A673 (cell line): Measurements from ENCODE around the gene TNFAIP8. TPM values are rescaled to one million over a fixed set of nuclear protein-coding genes. Genes with fewer than 3 reads are reported as not detected.

Experiments used
- BruUV-seq: library from RNA; stranded (reverse); fragments of 400-500 nt; replicated peaks from 2 replicates; lab custom pipeline; 2021; lab: Mats Ljungman, UMichigan
- CTCF ChIA-PET: fragments of 300-600 bp; sonication (Branson Sonifier 250); formaldehyde crosslinking; loops from one replicate; lab custom pipeline; 2022; ENCODE audit warnings: antibody characterized with exemption; lab: Charles Lee
- POLR2A ChIA-PET: fragments of 300-600 bp; sonication (Branson Sonifier 250); formaldehyde crosslinking; loops from one replicate; lab custom pipeline; 2022; ENCODE audit warnings: antibody characterized with exemption; ENCODE audit not compliant: low non-redundant PET; lab: Charles Lee
- DNase-seq: peaks from one replicate; pipeline ENCODE4 v3.0.0-alpha.2; 2015; ENCODE audit warnings: low spot score
- H3K27ac ChIP-seq: fragments of 200-600 bp; sonication (generic); 2 replicates; pipeline ENCODE4 v1.5.1; 2016; ENCODE audit warnings: mixed run types, low read depth, mild to moderate bottlenecking, mixed read lengths, antibody characterized with exemption, low read length; ENCODE audit not compliant: poor library complexity, severe bottlenecking
- H3K27me3 ChIP-seq: fragments of 200-600 bp; sonication (generic); replicated peaks from 2 replicates; pipeline ENCODE4 v1.6.1; 2017; ENCODE audit warnings: mixed run types, low read depth, mild to moderate bottlenecking, mixed read lengths, antibody characterized with exemption, low read length; ENCODE audit not compliant: insufficient read depth, poor library complexity
- H3K36me3 ChIP-seq: fragments of 200-600 bp; sonication (generic); 2 replicates; pipeline ENCODE4 v1.6.1; 2016; ENCODE audit warnings: mixed run types, mild to moderate bottlenecking, mixed read lengths, antibody characterized with exemption, low read length; ENCODE audit not compliant: insufficient read depth, poor library complexity, severe bottlenecking
- H3K4me1 ChIP-seq: fragments of 200-600 bp; sonication (generic); 2 replicates; pipeline ENCODE4 v1.6.1; 2017; ENCODE audit warnings: mixed run types, mild to moderate bottlenecking, mixed read lengths, antibody characterized with exemption, low read length; ENCODE audit not compliant: insufficient read depth, poor library complexity, severe bottlenecking
- H3K4me3 ChIP-seq: fragments of 200-600 bp; sonication (generic); 2 replicates; pipeline ENCODE4 v1.5.1; 2016; ENCODE audit warnings: low read depth, mixed run types, mild to moderate bottlenecking, mixed read lengths, low read length; ENCODE audit not compliant: poor library complexity, severe bottlenecking
- H3K9me3 ChIP-seq: fragments of 200-600 bp; sonication (generic); 2 replicates; pipeline ENCODE4 v1.6.1; 2016; ENCODE audit warnings: mixed run types, low read depth, mild to moderate bottlenecking, mixed read lengths, antibody characterized with exemption, low read length; ENCODE audit not compliant: poor library complexity, severe bottlenecking
- EZH2 ChIP-seq: fragments of 200-600 bp; sonication (generic); IDR thresholded peaks from 2 replicates; pipeline ENCODE4 v1.6.1; 2017; ENCODE audit warnings: borderline replicate concordance, low read depth, mild to moderate bottlenecking, mixed read lengths, antibody characterized with exemption, low read length; ENCODE audit not compliant: poor library complexity, severe bottlenecking
- intact Hi-C: fragments of 100-400 bp; cut with micrococcal nuclease; formaldehyde crosslinking; loops from one replicate; pipeline ENCODE4 v1.10.0; 2022; ENCODE audit not compliant: unreplicated experiment
- total RNA-seq: library from RNA; stranded (reverse); gene quantifications from 2 replicates; pipeline ENCODE4 v1.2.3, GENCODE V29; 2021
- TF ChIP-seq, protein P1 (sequence below): fragments of 300-800, 200-600 bp; sonication (generic); conservative IDR thresholded peaks from 2 replicates; pipeline ENCODE4 v1.5.1; 2017; ENCODE audit warnings: low read depth, mild to moderate bottlenecking, antibody characterized with exemption, low read length, moderate library complexity, mixed read lengths

The TNFAIP8 gene
- total RNA-seq, 1 experiment from 2014 or later = 6.8 TPM

- intact Hi-C loops = no loop called here
- CTCF ChIA-PET = no interaction called here
- Histone ChIP-seq H3K9me3 (no peaks in the 10 kb centered on the region), H3K4me1 (peaks cover 20% of the 10 kb centered on the region), H3K27me3 (no peaks in the 10 kb centered on the region), H3K36me3 (no peaks in the 10 kb centered on the region), H3K27ac (no peak overlapping the region), H3K4me3 (no peak overlapping the region)
- POLR2A ChIA-PET = no interaction called here
- BruUV-seq = no TSS peak
- DNase-seq = no peak
- TF ChIP-seq EZH2 = no peak
- TF ChIP-seq, protein P1, sequence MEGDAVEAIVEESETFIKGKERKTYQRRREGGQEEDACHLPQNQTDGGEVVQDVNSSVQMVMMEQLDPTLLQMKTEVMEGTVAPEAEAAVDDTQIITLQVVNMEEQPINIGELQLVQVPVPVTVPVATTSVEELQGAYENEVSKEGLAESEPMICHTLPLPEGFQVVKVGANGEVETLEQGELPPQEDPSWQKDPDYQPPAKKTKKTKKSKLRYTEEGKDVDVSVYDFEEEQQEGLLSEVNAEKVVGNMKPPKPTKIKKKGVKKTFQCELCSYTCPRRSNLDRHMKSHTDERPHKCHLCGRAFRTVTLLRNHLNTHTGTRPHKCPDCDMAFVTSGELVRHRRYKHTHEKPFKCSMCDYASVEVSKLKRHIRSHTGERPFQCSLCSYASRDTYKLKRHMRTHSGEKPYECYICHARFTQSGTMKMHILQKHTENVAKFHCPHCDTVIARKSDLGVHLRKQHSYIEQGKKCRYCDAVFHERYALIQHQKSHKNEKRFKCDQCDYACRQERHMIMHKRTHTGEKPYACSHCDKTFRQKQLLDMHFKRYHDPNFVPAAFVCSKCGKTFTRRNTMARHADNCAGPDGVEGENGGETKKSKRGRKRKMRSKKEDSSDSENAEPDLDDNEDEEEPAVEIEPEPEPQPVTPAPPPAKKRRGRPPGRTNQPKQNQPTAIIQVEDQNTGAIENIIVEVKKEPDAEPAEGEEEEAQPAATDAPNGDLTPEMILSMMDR = no peak
Measured at GRCh38 chr5:119327018-119327417, 28.8 kb upstream of the TNFAIP8 start.

DNA sequence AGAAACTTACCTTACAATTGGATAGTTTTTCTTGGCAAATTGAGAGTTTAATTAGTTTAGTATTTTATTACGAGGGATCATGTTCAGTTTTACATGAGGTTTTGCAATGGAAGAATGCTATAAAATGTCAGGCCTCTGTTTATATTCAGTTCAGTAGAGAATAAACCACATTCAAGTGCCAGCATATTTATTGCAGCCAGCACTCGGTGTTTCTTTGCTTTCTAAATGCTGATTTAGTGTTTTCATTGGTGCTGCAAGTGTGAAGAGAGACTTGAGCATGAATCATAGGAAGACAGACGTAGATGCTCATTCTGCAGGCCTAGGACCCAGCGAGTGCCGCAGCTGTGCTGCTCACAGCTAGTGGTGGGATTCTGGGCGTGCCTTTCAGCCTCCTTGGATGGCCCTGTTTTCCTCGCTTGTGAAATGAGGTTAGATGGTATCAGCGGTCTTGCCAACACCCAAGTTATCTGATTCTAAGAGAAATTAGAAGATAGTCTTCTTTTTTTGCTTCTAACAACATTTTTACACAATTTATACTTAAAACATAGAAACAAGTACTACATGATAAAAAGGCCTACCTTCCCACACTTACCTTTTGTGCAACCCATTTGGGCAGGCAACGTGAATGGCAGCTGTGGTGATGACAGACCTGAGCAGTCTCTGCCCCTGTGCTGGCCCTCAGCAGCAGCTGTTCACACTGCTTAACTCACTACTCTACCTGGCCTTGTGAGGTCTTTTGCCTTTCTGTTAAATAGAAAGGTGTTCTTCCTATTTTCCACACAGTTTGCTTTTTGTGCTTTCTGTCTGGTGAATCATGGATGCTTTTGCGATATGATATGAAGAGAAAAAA lies 26.8 kb upstream of the TNFAIP8 start:
- ChIA-PET POLR2A (no interaction called here), CTCF (no interaction called here)
- Histone ChIP-seq H3K36me3 (no peaks in the 10 kb centered on the region), H3K27me3 (no peaks in the 10 kb centered on the region), H3K4me3 (no peak overlapping the region), H3K4me1 (peaks cover 7% of the 10 kb centered on the region), H3K9me3 (no peaks in the 10 kb centered on the region), H3K27ac (no peak overlapping the region)
- no peak for DNase-seq
- no TSS peak for BruUV-seq
- TF ChIP-seq, protein P1 = no peak
- TF ChIP-seq EZH2 = no peak
- intact Hi-C loops = no loop called here

- CTCF ChIA-PET = no interaction called here
- intact Hi-C loops = no loop called here
Measured at GRCh38 chr5:119329666-119330065, 26.2 kb upstream of the TNFAIP8 start.

More at GRCh38 chr5:119329666-119330065, 26.2 kb upstream of the TNFAIP8 start:
- POLR2A ChIA-PET = no interaction called here
- DNase-seq = no peak
- Histone ChIP-seq H3K27me3 (no peaks in the 10 kb centered on the region), H3K36me3 (no peaks in the 10 kb centered on the region), H3K9me3 (no peaks in the 10 kb centered on the region), H3K4me1 (peaks cover under 1% of the 10 kb centered on the region), H3K27ac (no peak overlapping the region), H3K4me3 (no peak overlapping the region)
- BruUV-seq = no TSS peak
- TF ChIP-seq, protein P1 = no peak
- TF ChIP-seq EZH2 = no peak
